HepG2 (cell line): ENCODE results near the gene NYNRIN. TPM values are rescaled to one million over a fixed set of nuclear protein-coding genes. Genes with fewer than 3 reads are reported as not detected.

Experiments used
- ATAC-seq: fragments of 200-7000 bp; cut with Tn5 transposase; 3 replicates; pipeline ENCODE4 v1.9.1; 2020; ENCODE audit warnings: mild to moderate bottlenecking, moderate library complexity
- BruUV-seq: library from RNA; stranded (reverse); fragments of 400-500 nt; replicated peaks from 2 replicates; lab custom pipeline; 2021; lab: Mats Ljungman, UMichigan
- CTCF ChIA-PET: fragments of 300-600 bp; formaldehyde crosslinking; extraction: SDS; loops from one replicate; lab custom pipeline; 2021; ENCODE audit warnings: low total read pairs, inconsistent platforms, low intra/inter-chr PET ratio; lab: Yijun Ruan, JAX
- POLR2A ChIA-PET: fragments of 350-600 bp; sonication (Branson Sonifier 250); formaldehyde crosslinking; loops from one replicate; lab custom pipeline; 2020; ENCODE audit warnings: antibody characterized with exemption, inconsistent platforms; lab: Yijun Ruan, JAX
- DNase-seq: peaks from one replicate; pipeline ENCODE4 v3.0.0-alpha.2; 2015; ENCODE audit warnings: low spot score
- FAIRE-seq: peaks from 3 replicates; lab custom pipeline; 2011; peaks lifted over from hg19 to GRCh38; lab: Jason Lieb, UNC
- H2AFZ ChIP-seq: one replicate; pipeline ENCODE4 v1.6.1; 2011; ENCODE audit warnings: low read length, inconsistent platforms
- H3K27ac ChIP-seq: fragments of 300-600 bp; 3 replicates; pipeline ENCODE4 v1.8.0; 2011; ENCODE audit warnings: mixed run types, mild to moderate bottlenecking, mixed read lengths, low read length, inconsistent platforms; ENCODE audit not compliant: insufficient read depth; ENCODE audit errors: extremely low read length
- H3K27me3 ChIP-seq, 2 experiments: fragments of 200-600 bp in 1 of 2; 2 replicates in 1 of 2; 3 replicates in 1 of 2; pipeline versions ENCODE4 v1.6.0 to v1.8.0; 2011; ENCODE audit warnings: low read length in 2 of 2, mild to moderate bottlenecking in 2 of 2, moderate library complexity in 2 of 2, inconsistent platforms in 1 of 2; ENCODE audit not compliant: insufficient read depth in 2 of 2, control insufficient read depth in 1 of 2
- H3K36me3 ChIP-seq, 2 experiments: fragments of 200-600 bp in 1 of 2; replicated peaks in 1 of 2; 2 replicates in 1 of 2; 3 replicates in 1 of 2; pipeline versions ENCODE4 v1.5.1 to v1.8.0; 2011; ENCODE audit warnings: low read length in 2 of 2, inconsistent platforms in 1 of 2; ENCODE audit not compliant: insufficient read depth in 2 of 2, control insufficient read depth in 1 of 2
- H3K4me1 ChIP-seq: 2 replicates; pipeline ENCODE4 v1.5.1; 2012; ENCODE audit warnings: low read length, inconsistent platforms; ENCODE audit not compliant: insufficient read depth
- H3K4me2 ChIP-seq: 2 replicates; pipeline ENCODE4 v1.6.0; 2011; ENCODE audit warnings: low read depth, low read length, inconsistent platforms
- H3K4me3 ChIP-seq, 3 experiments: fragments of 200-600 bp in 1 of 3; sonication (generic), shearing (Covaris generic) in 1 of 3; replicated peaks in 1 of 3; 2 replicates each; pipeline ENCODE4 v1.5.1; 2011 to 2016; ENCODE audit warnings: low read length in 3 of 3, inconsistent platforms in 2 of 3, low read depth in 2 of 3, mild to moderate bottlenecking in 2 of 3, control low read depth in 1 of 3, mixed read lengths in 1 of 3; ENCODE audit not compliant: insufficient read depth in 1 of 3
- H3K79me2 ChIP-seq: one replicate; pipeline ENCODE4 v1.6.1; 2011; ENCODE audit warnings: low read length, inconsistent platforms; ENCODE audit not compliant: insufficient read depth
- H3K9ac ChIP-seq: 2 replicates; pipeline ENCODE4 v1.6.0; 2011; ENCODE audit warnings: mild to moderate bottlenecking, low read depth, low read length, inconsistent platforms; ENCODE audit not compliant: insufficient read depth
- H3K9me3 ChIP-seq: 2 replicates; pipeline ENCODE4 v1.5.1; 2012; ENCODE audit warnings: mild to moderate bottlenecking, low read length
- H4K20me1 ChIP-seq: 2 replicates; pipeline ENCODE4 v1.6.0; 2011; ENCODE audit warnings: inconsistent platforms, mild to moderate bottlenecking, low read length, moderate library complexity; ENCODE audit not compliant: insufficient read depth
- ATAD3A ChIP-seq: sonication (generic); formaldehyde crosslinking; IDR thresholded peaks from 2 replicates; pipeline ENCODE4 v1.4.0; 2020; ENCODE audit warnings: missing genetic modification reagents
- GZF1 ChIP-seq: sonication (generic); formaldehyde crosslinking; IDR thresholded peaks from 2 replicates; pipeline ENCODE4 v1.5.1; 2020; ENCODE audit warnings: mild to moderate bottlenecking, missing genetic modification reagents
- MIXL1 ChIP-seq: IDR thresholded peaks from 2 replicates; pipeline ENCODE4 v1.6.1; 2016
- NAIF1 ChIP-seq: sonication (generic); formaldehyde crosslinking; IDR thresholded peaks from 2 replicates; pipeline ENCODE4 v1.5.0; 2020; ENCODE audit warnings: mild to moderate bottlenecking, missing genetic modification reagents, borderline replicate concordance
- NONO ChIP-seq, 2 experiments: fragments of 450-650 bp in 1 of 2; sonication (generic) in 1 of 2; formaldehyde crosslinking in 1 of 2; IDR thresholded peaks in 1 of 2; conservative IDR thresholded peaks in 1 of 2; 2 replicates each; pipeline versions ENCODE4 v1.6.1 to v1.8.0; 2017 to 2022; ENCODE audit warnings: mild to moderate bottlenecking in 1 of 2, missing genetic modification reagents in 1 of 2, moderate library complexity in 1 of 2
- ONECUT2 ChIP-seq: sonication (generic); formaldehyde crosslinking; IDR thresholded peaks from 2 replicates; pipeline ENCODE4 v1.4.0; 2020; ENCODE audit warnings: missing genetic modification reagents
- PCBP2 ChIP-seq: fragments of 200-400 bp; formaldehyde crosslinking; optimal IDR thresholded peaks from 2 replicates; pipeline ENCODE3; 2018; ENCODE audit warnings: low read length, low read depth; ENCODE audit not compliant: poor library complexity, severe bottlenecking
- POLR2AphosphoS2 ChIP-seq: IDR thresholded peaks from 2 replicates; pipeline ENCODE4 v1.6.1; 2011; ENCODE audit warnings: low read depth, low read length, improper control_type of control experiment
- PPARG ChIP-seq: conservative IDR thresholded peaks from 2 replicates; pipeline ENCODE4 v1.6.1; 2016; ENCODE audit warnings: missing biosample characterization, missing genetic modification reagents
- SSRP1 ChIP-seq: IDR thresholded peaks from 2 replicates; pipeline ENCODE4 v1.6.1; 2016; ENCODE audit warnings: control low read depth
- SYNCRIP ChIP-seq: fragments of 200-400 bp; formaldehyde crosslinking; IDR thresholded peaks from 2 replicates; pipeline ENCODE4 v1.6.1; 2018; ENCODE audit warnings: mild to moderate bottlenecking, low read depth, low read length; ENCODE audit not compliant: insufficient read depth
- TEAD2 ChIP-seq: sonication (generic); formaldehyde crosslinking; IDR thresholded peaks from 2 replicates; pipeline ENCODE4 v1.9.0; 2021; ENCODE audit warnings: missing genetic modification reagents
- TMF1 ChIP-seq: sonication (generic); formaldehyde crosslinking; IDR thresholded peaks from 2 replicates; pipeline ENCODE4 v1.8.1; 2022; ENCODE audit warnings: low read depth, missing genetic modification reagents
- ZFYVE20 ChIP-seq: sonication (generic); formaldehyde crosslinking; IDR thresholded peaks from 2 replicates; pipeline ENCODE4 v1.8.0; 2023; ENCODE audit warnings: low read depth, mild to moderate bottlenecking, moderate library complexity, missing genetic modification reagents, borderline replicate concordance
- ZNF333 ChIP-seq: sonication (generic); formaldehyde crosslinking; IDR thresholded peaks from 2 replicates; pipeline ENCODE4 v1.4.0; 2020; ENCODE audit warnings: mild to moderate bottlenecking, missing genetic modification reagents, borderline replicate concordance
- ZNF747 ChIP-seq: sonication (generic); formaldehyde crosslinking; IDR thresholded peaks from 2 replicates; pipeline ENCODE4 v1.8.1; 2023; ENCODE audit warnings: missing genetic modification reagents, mild to moderate bottlenecking, borderline replicate concordance
- ZNF761 ChIP-seq: sonication (generic); formaldehyde crosslinking; conservative IDR thresholded peaks from 2 replicates; pipeline ENCODE4 v1.4.0; 2020; ENCODE audit warnings: mild to moderate bottlenecking, missing genetic modification reagents
- ZNF780A ChIP-seq: sonication (generic); formaldehyde crosslinking; IDR thresholded peaks from 2 replicates; pipeline ENCODE4 v1.8.0; 2022; ENCODE audit warnings: mild to moderate bottlenecking, missing genetic modification reagents, moderate library complexity
- WGBS: methylation state at CpG from one replicate; pipeline ENCODE4 v1.1.6; 2017; ENCODE audit warnings: low lambda C conversion rate; 5-methylcytosine and 5-hydroxymethylcytosine counted together
- in situ Hi-C: cut with HindIII; loops from 2 replicates; pipeline ENCODE4 v1.10.0; 2017; ENCODE audit warnings: low pct_unique_long_range_greater_than_20kb; ENCODE audit not compliant: extremely low pct_ligation_motif_present
- intact Hi-C: fragments of 100-400 bp; cut with micrococcal nuclease; formaldehyde crosslinking; loops from one replicate; pipeline ENCODE4 v1.10.0; 2022; ENCODE audit not compliant: unreplicated experiment
- polyA plus RNA-seq, 8 experiments: library from polyadenylated mRNA; depleted of rRNA in 3 of 8; stranded (reverse) in 7 of 8; unstranded in 1 of 8; fragments of >200 nt; fragmentation: Illumina TruSeq in 4 of 8; extraction: Trizol in 4 of 8; gene quantifications; 2 replicates each; pipeline versions ENCODE4 v1.2.1 to v1.2.3, GENCODE V29; 2011 to 2016; ENCODE audit warnings: low read depth in 4 of 8, missing spikeins in 1 of 8, mixed read lengths in 1 of 8; ENCODE audit not compliant: insufficient read depth in 1 of 8
- total RNA-seq, 5 experiments: library from RNA; depleted of rRNA; stranded (reverse); fragments of >200 nt; fragmentation: Illumina TruSeq; extraction: Trizol; gene quantifications; 2 replicates each; pipeline ENCODE4 v1.2.3, GENCODE V29; 2016; ENCODE audit warnings: low read depth in 1 of 5
- TF ChIP-seq, protein P1 (sequence below): sonication (generic); formaldehyde crosslinking; conservative IDR thresholded peaks from 2 replicates; pipeline ENCODE4 v1.8.0; 2022; ENCODE audit warnings: mild to moderate bottlenecking, moderate library complexity, missing genetic modification reagents
- TF ChIP-seq, protein P2 (sequence below): sonication (generic); formaldehyde crosslinking; conservative IDR thresholded peaks from 2 replicates; pipeline ENCODE4 v1.4.0; 2020; ENCODE audit warnings: missing genetic modification reagents
- TF ChIP-seq, protein P3 (sequence below): sonication (generic); formaldehyde crosslinking; IDR thresholded peaks from 2 replicates; pipeline ENCODE4 v1.4.0; 2020; ENCODE audit warnings: mild to moderate bottlenecking, missing genetic modification reagents

NYNRIN gene
- total and polyA plus RNA-seq, 2 of the 13 experiments (the other 11 are each of a cell fraction or from before 2014, with no cell fraction given), result 0.63 to 1.1 TPM

DNA sequence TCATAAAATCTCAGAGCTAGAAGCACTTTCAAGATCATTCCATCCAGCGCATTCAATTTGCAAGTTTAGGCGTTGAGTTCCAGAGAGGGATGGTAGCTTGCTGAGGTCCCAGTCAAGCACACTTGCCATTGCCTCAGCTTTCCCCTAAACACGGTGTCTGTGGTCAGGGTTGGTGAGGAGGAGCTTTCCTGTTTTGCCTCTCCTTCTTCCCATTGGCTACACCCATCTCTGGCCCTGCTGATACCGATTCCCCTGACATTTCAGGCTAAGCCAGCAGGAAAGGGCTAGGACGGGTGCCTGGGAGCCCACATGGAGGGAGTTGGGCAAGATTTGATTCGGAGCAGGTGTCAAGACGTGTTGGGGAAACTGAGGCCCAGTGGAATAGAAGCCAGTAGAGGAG is 21.7 kb upstream of the NYNRIN start (continued):
- TF ChIP-seq PPARG (CRISPR knock-in tag) (no peak), ZNF780A (CRISPR knock-in tag) (no peak), ZNF747 (CRISPR knock-in tag) (no peak), NAIF1 (CRISPR knock-in tag) (no peak), TMF1 (no peak), POLR2AphosphoS2 (no peak), MIXL1 (no peak)
- TF ChIP-seq, protein P1, sequence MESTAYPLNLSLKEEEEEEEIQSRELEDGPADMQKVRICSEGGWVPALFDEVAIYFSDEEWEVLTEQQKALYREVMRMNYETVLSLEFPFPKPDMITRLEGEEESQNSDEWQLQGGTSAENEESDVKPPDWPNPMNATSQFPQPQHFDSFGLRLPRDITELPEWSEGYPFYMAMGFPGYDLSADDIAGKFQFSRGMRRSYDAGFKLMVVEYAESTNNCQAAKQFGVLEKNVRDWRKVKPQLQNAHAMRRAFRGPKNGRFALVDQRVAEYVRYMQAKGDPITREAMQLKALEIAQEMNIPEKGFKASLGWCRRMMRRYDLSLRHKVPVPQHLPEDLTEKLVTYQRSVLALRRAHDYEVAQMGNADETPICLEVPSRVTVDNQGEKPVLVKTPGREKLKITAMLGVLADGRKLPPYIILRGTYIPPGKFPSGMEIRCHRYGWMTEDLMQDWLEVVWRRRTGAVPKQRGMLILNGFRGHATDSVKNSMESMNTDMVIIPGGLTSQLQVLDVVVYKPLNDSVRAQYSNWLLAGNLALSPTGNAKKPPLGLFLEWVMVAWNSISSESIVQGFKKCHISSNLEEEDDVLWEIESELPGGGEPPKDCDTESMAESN (CRISPR knock-in tag), result no peak
- TF ChIP-seq, protein P2, sequence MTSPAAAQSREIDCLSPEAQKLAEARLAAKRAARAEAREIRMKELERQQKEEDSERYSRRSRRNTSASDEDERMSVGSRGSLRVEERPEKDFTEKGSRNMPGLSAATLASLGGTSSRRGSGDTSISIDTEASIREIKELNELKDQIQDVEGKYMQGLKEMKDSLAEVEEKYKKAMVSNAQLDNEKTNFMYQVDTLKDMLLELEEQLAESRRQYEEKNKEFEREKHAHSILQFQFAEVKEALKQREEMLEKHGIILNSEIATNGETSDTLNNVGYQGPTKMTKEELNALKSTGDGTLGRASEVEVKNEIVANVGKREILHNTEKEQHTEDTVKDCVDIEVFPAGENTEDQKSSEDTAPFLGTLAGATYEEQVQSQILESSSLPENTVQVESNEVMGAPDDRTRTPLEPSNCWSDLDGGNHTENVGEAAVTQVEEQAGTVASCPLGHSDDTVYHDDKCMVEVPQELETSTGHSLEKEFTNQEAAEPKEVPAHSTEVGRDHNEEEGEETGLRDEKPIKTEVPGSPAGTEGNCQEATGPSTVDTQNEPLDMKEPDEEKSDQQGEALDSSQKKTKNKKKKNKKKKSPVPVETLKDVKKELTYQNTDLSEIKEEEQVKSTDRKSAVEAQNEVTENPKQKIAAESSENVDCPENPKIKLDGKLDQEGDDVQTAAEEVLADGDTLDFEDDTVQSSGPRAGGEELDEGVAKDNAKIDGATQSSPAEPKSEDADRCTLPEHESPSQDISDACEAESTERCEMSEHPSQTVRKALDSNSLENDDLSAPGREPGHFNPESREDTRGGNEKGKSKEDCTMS (CRISPR knock-in tag), result no peak

DNA sequence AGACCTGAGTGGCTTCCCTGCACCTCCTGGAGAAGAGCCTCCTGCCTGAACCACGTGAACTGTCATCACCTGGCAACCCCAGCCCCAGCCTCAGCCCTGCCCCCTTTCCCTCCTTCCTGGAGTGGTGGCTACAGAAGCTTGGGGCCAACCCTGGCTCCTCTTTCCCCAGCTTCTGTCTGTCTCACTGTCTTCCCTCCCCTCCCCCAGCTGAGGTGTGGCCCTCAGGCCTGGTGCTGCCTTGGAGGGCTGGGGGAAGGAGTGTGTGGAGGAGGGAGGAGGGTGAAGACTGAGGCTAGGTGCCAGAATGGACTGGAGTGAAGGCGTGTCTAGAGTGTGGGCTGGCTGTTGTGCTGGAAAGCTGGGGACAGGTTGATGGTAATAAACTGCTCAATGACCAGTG is 21.1 kb upstream of the NYNRIN start:
- in situ Hi-C loops (no loop called here), intact Hi-C loops (no loop called here)
- POLR2A ChIA-PET, result interaction anchor here (1.0 to 2.5 kb wide), 3 partner anchors 47 to 64 kb away, joined by 4 to 6 read pairs (median 4); partner anchors contain the start of genes CBLN3 and KHNYN
- Histone ChIP-seq H3K27ac (no peak overlapping the region), H3K4me1 (peaks cover 15% of the 10 kb centered on the region), H3K79me2 (no peaks in the 10 kb centered on the region), H3K9me3 (no peaks in the 10 kb centered on the region), H4K20me1 (no peaks in the 10 kb centered on the region), H3K36me3 (no peaks in the 10 kb centered on the region), H3K4me2 (no peak overlapping the region), H3K9ac (no peak overlapping the region), H3K4me3 (no peak overlapping the region), H3K27me3 (peaks cover 8 to 51% of the 10 kb centered on the region in 2 experiments; a peak in 4 of 5 replicates), H2AFZ (no peak overlapping the region)
- ATAC-seq (no peak; the same call in 2 of the 3 replicates), FAIRE-seq (no peak), DNase-seq (no peak)
- BruUV-seq, result no TSS peak
- WGBS, result 13% methylated on average over 2 of the region's 2 CpGs
- CTCF ChIA-PET, result no interaction called here
- TF ChIP-seq ATAD3A (CRISPR knock-in tag), result no peak
- no peak for TF ChIP-seq SSRP1
- TF ChIP-seq TEAD2, result no peak
- no peak for TF ChIP-seq GZF1 (CRISPR knock-in tag)
- no peak for TF ChIP-seq ZNF761 (CRISPR knock-in tag)
- no peak for TF ChIP-seq SYNCRIP
- 0 out of 2 replicates have a peak, but pooled peaks have one; percentile 18 for TF ChIP-seq NONO (IDR thresholded peaks at IDR 0.05)
- TF ChIP-seq NONO (CRISPR knock-in tag; conservative IDR thresholded peaks at IDR 0.05), result no peak
- TF ChIP-seq ZFYVE20 (CRISPR knock-in tag), result no peak
- TF ChIP-seq ZNF333 (CRISPR knock-in tag), result 0 out of 2 replicates have a peak, but pooled peaks have one; percentile 40
- no peak for TF ChIP-seq ONECUT2 (CRISPR knock-in tag)
- no peak for TF ChIP-seq PCBP2
- TF ChIP-seq, protein P3, sequence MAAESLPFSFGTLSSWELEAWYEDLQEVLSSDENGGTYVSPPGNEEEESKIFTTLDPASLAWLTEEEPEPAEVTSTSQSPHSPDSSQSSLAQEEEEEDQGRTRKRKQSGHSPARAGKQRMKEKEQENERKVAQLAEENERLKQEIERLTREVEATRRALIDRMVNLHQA, result no peak
